ENCODE results near the gene MAP6. TPM values are rescaled to one million over a fixed set of nuclear protein-coding genes. Genes with fewer than 3 reads are reported as not detected.

MAP6 gene
- polyA plus RNA-seq, 4 donors = 8.3 to 12.5 (median 9.6) TPM

Other genes with a start within 250 kb of the MAP6 start
- 1 to 10 TPM in 1 of 4 donors, under 1 TPM in 3; 0.57 to 2.4 (median 0.69) TPM for gene KLHL35, start 235.8 kb downstream of the MAP6 start, polyA plus RNA-seq (ENCODE audit: insufficient read length in 4 of 4)
- 10 to 100 TPM in 2 of 4 donors, 1 to 10 TPM in 2; 7.5 to 15.4 (median 11.3) TPM for gene GDPD5, start 143.1 kb downstream of the MAP6 start, polyA plus RNA-seq (ENCODE audit: insufficient read length in 4 of 4)
- 100 to 1,000 TPM; 319 to 615 (median 354) TPM for gene SERPINH1, start 106.8 kb downstream of the MAP6 start, polyA plus RNA-seq (ENCODE audit: insufficient read length in 4 of 4)
- 1 to 10 TPM in 2 of 4 donors, under 1 TPM in 2; 0.22 to 1.8 (median 0.76) TPM for gene MOGAT2, start 48.8 kb upstream of the MAP6 start, polyA plus RNA-seq (ENCODE audit: insufficient read length in 4 of 4)
- 1 to 10 TPM; 2.2 to 4.7 (median 3.8) TPM for gene DGAT2, start 99.7 kb upstream of the MAP6 start, polyA plus RNA-seq (ENCODE audit: insufficient read length in 4 of 4)
- gene UVRAG, start 146.2 kb upstream of the MAP6 start, polyA plus RNA-seq (ENCODE audit: insufficient read length in 4 of 4) = 10 to 100 TPM; 17.1 to 21.4 (median 18.3) TPM

All from left renal pelvis (tissue), 4 donors.